GM15510 (cell line): Measurements from ENCODE around the gene MTCL3.

ENCODE experiments used
- POLR2A ChIP-seq: IDR thresholded peaks from 3 replicates; pipeline ENCODE4 v1.6.1; 2011; ENCODE audit warnings: borderline replicate concordance; ENCODE audit not compliant: insufficient read length; ENCODE audit errors: extremely low read depth

Gene MTCL3

DNA sequence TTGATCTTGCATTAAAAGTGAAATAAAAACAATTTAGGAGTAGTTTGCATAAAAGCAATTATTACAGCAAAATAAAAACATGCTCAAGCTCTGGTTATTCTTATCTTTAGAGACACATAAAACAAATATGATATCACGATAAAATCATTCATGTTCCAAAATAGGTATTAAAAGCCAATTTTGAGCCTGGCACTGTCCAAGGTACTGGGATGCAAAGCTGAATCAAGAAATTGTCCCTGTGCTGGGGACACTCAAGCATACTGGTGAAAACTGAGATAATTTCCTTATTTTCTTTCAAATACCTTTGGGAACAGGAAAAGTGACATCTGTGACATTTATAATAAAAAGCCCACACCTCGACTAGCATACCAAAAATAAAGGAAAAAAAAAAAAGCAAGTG is 931 bp upstream of the MTCL3 start:
- no peak for TF ChIP-seq POLR2A

GRCh38 chr6:127519469-127519785 is 292 bp upstream of the MTCL3 start:
- TF ChIP-seq POLR2A, result no peak

- TF ChIP-seq POLR2A, result no peak
Measured at GRCh38 chr6:127518191-127518709, 885 bp downstream of the MTCL3 start.

DNA sequence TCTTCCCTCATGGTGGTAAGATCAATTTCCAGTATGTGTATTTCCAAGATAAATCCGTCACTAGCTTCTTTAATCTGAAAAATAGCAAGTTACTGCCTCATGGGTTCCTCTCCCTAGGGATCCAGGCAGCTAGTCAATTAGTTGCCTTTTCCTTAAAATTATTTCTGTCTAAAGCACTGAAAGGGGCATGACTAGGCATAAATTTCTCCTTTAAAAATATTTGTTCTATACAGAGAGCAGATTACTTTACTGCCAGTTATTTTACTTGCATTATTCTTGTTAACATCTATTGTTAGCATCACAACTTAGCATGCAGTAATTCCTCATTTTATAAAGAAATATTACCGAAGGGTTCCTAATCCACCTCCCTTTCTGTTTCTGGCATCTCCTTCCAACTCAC is 1.4 kb downstream of the MTCL3 start:
- no peak for TF ChIP-seq POLR2A

DNA sequence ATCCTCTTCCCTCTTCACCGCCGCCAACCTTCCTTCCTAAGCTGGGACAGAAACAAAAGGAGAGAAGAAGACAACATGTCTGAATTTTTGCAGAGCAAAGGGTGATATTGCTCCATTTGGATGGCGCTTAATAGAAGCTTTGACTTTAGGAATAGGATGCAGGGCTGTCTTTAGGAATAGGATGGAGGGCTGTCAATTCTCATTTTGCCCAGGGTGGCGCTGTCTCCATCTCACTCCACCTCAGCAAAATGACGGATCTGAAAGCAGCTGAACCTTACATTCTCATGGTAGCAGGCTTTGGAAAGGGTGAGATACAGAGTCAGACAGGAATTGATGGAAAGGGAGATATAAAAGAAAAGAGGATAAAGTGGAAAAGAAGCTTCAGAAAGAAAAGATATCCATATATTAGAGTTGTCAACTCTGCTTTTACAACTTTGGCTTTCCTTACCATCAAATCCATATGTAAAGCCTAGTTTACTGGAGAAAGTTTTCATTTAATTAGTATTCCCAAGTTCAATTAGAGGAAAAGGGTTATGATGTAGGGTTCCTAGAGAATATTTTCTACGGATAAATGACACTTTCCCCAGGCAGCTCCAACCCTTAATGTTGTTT is 2.4 kb downstream of the MTCL3 start:
- TF ChIP-seq POLR2A, result no peak

DNA sequence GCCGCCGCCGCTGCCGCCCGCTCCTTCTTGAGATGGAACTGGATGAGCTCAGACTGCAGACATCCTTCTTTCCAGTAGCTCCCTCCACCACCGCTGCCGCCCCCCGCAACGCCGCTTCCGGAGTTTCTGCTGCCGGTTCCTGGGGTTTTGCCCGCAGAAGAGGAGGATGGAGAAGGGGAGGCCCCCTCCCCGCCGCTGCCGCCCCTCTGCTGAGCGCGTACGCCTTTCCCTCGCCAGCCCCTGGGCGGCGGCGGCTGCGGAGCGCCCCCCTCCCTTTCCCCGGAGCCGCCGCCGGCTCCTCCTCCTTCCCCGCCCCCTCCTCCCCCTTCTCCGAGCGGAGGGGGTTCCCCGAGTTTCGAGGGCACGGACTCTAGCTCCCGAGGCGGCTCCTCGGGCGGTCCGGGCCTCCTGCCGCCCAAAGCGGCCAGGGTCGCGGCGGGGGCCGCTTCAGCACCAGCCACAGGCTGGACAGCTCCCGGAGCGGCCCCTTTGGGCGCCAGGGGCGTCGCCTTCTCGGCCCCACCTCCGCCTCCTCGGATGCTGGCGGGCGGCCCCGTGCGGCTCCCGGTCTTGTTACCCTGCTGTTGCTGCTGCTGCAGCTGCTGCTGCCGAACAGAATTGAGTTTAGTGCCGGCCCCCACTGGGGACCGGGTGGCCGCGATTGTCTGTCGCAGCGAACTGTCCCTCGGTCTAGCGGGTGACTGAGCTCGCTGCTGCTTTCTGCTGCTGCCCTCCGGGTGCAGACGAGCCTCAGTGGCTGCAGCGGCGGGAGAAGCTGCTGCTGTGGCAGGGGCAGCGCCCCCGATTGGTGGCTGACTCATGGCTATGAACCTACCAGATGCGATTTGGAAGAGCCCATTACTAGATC is 3.1 kb downstream of the MTCL3 start:
- TF ChIP-seq POLR2A, result no peak

- TF ChIP-seq POLR2A, result no peak
Measured at GRCh38 chr6:127515234-127515793, 3.8 kb downstream of the MTCL3 start.

GRCh38 chr6:127514773-127515227 is 4.3 kb downstream of the MTCL3 start:
- TF ChIP-seq POLR2A, result no peak

GRCh38 chr6:127514179-127514772 is 4.9 kb downstream of the MTCL3 start:
- no peak for TF ChIP-seq POLR2A

GRCh38 chr6:127513425-127513824 is 5.7 kb downstream of the MTCL3 start:
- no peak for TF ChIP-seq POLR2A

- TF ChIP-seq POLR2A, result no peak
Measured at GRCh38 chr6:127510876-127511275, 8.3 kb downstream of the MTCL3 start.

DNA sequence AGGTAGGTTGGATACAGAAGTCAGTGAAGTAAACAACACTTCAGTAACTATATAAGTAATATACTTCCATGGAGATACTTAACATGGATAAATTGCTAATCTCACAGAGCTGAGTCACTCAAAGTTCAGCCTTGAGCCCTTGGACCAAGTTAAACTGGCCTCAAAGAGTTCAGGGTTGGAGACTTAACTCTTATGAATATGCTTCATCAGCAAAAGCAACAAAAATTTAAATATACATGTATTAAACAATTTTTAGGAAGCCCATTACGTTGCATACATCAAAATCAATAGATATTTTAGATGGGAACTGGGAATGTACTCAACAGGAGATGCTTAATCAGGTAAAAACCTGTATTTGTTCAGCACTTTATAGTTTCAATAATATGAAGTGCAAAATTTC is 12.2 kb downstream of the MTCL3 start:
- no peak for TF ChIP-seq POLR2A

DNA sequence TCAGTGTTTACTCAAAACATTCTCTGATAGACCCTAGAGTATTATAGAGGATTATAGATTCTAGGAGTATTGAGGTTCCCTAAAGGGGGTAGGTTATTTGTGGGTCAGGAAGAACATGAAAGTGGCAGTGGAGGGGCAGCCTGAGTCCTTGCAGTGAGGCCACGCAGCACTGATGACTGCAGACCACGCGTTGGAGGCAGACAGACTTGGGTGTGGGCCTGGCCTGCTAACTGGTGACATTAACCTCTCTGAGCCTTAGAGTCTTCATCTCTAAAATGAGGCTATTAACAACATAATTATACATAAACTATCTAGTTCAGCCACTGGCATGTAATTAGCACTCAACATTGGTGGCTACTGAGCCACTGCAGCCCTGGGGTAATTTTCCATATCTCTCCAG is 16.1 kb downstream of the MTCL3 start:
- TF ChIP-seq POLR2A, result no peak

- TF ChIP-seq POLR2A, result no peak
Measured at GRCh38 chr6:127497410-127497809, 21.7 kb downstream of the MTCL3 start.

DNA sequence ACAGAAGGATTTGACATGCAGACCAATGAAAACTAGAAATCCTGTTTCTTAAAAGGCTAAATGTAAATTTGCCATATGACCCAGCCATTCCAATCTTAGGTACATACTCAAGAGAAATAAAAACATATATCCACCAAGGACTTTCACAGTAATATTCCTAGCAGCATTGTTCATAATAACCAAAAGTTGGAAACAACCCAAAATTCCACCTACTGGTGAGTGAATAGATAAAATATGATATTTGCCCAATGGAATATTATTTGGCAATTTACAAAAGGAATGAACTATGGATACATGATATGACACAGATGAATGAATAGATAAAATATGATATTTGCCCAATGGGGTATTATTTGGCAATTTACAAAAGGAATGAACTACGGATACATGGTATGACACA is 22.7 kb downstream of the MTCL3 start:
- TF ChIP-seq POLR2A, result no peak

DNA sequence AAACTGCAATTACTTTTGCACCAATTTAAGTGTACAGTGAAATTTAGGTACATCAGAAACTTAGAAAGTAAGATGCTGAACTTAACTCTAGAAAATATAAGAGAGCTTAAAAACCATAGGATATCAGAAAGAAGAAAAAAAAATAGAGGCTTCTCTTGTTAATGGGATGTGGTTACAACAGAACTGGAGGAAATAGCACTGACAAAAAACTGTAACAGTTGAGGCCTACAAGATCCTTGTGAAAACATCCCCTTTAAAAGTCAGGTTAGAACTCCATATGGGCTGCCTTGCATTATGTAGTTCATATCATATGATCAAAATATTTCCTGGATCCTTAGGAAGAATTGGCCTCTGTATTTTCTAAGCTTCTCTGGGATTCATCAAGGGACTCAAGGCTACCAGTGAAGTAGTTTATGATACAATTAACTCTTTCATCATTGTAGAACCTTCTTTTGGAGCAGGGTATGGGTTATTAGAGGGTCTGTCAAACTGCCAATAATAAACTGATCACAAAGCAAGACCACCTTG is 24.8 kb downstream of the MTCL3 start:
- no peak for TF ChIP-seq POLR2A

DNA sequence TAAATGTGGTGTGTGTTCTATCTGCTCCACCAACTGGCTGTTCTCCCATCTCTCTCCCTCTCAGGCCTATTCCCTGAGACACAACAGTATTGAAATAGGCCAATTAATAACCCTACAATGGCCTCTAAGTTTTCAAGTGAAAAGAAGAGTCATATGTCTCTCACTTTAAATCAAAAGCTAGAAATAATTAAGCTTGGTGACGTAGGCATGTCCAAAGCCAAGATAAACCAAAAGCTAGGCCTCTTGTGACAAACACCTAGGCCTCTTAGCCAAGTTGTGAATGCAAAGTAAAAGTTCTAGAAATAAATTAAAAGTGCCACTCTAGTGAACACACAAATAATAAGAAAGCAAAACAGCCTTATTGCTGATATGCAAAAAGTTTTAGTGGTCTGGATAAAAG is 29.9 kb downstream of the MTCL3 start:
- TF ChIP-seq POLR2A, result no peak
